Measurements from ENCODE around the gene GOLGA8T.
"Not testable (repeated sequence)": the region's sequence is repeated elsewhere in the genome, so short reads cannot be mapped to it uniquely, and the experiment has no call there.

The GOLGA8T gene

GRCh38 chr15:30134751-30135150, at the start of gene GOLGA8T:
Gene GOLGA8T, plus strand, starts transcription at chr15:30135051. Its CDS starts 98 bp downstream, at chr15:30135149.
- not testable (repeated sequence) for DNase-seq

GRCh38 chr15:30097827-30098226, 37.0 kb upstream of the GOLGA8T start:
- not testable (repeated sequence) for DNase-seq

DNA sequence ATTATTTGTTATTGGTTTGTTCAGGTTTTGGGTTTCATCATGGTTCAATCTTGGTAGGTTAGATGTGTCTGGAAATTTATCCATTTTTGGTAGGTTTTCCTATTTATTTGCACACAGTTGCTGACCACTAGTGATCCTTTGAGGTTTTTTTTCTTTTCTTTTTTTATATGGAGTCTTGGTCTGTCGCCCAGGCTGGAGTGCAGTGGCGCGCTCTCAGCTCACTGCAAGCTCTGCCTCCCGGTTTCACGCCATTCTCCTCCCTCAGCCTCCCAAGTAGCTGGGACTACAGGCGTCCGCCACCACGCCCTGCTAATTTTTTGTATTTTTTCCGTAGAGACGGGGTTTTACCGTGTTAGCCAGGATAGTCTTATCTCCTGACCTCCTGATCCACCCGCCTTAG, 32.0 kb upstream of the GOLGA8T start:
- DNase-seq: not testable (repeated sequence)

DNA sequence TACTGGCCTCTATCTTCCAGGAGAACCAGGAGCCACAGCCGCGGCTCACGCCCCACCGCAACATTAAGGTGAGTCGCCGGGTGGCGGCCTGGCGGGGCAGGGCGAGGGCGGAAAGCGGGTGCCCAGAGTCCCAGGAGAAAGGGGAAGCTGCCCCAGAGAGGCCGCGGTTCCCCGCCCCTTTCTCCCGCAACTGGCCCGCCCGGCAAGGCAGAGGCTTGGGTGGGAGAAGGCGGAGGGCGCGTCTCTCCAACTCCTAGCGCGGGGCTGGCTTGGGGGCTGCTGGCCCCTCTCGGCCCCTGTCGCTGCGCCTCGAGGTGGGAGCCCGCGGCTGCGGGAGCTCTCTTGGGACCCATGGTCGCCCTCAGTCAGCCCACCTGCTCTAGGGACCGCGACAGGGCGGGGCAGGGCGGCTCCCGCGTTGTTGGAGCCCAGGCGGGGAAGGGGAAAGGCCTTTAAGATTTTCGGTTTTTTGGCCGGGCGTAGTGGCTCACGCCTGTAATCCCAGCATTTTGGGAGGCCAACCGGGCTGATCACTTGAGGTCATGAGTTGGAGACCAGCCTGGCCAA, 30.8 kb upstream of the GOLGA8T start:
- DNase-seq: not testable (repeated sequence)

DNA sequence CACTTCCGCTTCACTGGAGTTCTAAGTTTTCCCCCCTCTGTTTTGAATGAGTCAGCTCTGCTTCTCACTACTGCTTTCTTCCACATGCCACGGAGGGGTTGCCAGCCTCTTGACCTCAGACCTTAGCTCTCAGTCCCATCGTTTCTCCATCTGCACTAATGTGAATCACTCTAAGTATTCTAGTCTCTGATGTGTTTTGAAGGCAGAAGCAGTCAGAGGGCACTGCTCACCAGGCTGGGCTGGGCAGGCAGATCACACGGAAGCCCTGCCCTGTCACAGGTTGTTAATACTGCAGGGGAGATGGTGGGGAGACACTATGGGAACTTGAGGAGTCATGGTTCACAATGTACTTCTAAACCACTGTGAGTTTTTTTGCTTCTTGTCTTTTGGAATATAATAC, 24.3 kb upstream of the GOLGA8T start:
- not testable (repeated sequence) for DNase-seq

DNA sequence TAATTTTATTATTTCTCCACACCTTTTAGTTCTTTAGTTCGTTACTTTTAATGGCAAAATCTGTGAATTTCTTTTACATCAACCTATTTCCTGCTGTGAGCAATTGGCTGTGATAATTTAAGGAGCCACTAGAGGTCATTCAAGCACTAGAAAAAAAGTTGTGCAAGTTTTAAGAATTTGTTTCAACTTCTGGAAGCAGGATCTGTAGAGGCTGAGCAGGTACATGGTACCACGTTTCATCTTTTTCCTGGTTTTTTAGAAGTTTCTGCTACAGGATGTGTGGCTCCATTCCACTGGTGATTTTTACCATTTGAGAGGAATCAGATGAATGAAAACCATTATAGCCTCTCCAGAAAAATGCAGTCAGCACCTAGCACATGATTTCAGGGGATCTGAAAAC, 4.8 kb upstream of the GOLGA8T start:
- not testable (repeated sequence) for DNase-seq

GRCh38 chr15:30143246-30143645, 8.4 kb downstream of the GOLGA8T start:
- not testable (repeated sequence) for DNase-seq

DNA sequence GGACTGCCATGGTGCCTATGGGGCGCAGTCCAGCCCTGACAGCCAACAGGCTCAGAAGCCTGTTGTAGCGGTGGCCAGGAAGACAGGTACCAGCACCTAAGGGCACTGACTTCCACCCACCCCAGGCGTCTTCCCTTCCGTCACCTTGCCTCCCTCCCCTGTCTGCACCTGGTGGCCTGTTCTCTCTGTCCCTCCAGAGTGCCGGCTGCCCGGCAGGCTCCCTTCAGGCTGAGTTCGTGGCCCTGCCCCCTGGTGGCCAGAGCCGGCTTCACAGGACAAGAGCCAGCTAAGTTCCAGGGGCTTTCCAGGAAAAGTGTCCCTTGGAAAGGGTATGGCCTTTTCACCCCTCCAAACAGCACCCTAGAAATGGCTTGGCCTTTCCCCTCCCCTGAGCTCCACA, 15.0 kb downstream of the GOLGA8T start:
- DNase-seq: not testable (repeated sequence)

GRCh38 chr15:30162479-30163357, 27.9 kb downstream of the GOLGA8T start:
- not testable (repeated sequence) for DNase-seq

GRCh38 chr15:30163759-30164158, 28.9 kb downstream of the GOLGA8T start:
- not testable (repeated sequence) for DNase-seq

- DNase-seq: not testable (repeated sequence)
These were observed 29.4 kb downstream of the GOLGA8T start for GRCh38 chr15:30164257-30164656.

- DNase-seq: not testable (repeated sequence)
These were observed 32.6 kb downstream of the GOLGA8T start for GRCh38 chr15:30167403-30167802.

GRCh38 chr15:30167886-30168285, 33.0 kb downstream of the GOLGA8T start:
- not testable (repeated sequence) for DNase-seq

GRCh38 chr15:30171452-30171851, 36.6 kb downstream of the GOLGA8T start:
- not testable (repeated sequence) for DNase-seq

DNA sequence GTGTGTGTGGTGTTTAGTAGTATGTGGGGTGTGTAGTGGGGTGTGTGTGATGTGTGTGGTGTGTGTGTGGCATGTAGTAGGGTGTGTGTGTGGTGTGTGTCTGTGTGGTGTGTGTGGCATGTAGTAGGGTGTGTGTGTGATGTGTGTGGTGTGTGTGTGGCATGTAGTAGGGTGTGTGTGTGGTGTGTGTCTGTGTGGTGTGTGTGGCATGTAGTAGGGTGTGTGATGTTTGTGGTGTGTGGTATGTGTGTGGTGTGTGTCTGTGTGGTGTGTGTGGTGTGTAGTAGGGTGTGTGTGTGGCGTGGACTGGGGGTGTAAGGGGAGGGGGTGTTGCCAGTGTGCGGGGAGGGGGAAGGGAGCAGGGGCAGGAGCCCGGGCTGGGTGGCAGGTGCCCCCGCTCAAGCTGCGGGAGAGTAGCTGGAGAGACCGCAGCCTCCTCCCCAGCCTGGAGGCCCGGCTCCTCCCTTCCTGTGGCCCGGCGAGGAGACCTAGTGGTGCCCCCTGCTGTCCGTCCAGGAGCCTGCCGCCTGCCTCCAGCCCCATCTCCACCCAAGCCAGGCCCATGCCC, 38.3 kb downstream of the GOLGA8T start:
- not testable (repeated sequence) for DNase-seq

- not testable (repeated sequence) for DNase-seq
These were observed 40.4 kb downstream of the GOLGA8T start for GRCh38 chr15:30175291-30175690.

DNA sequence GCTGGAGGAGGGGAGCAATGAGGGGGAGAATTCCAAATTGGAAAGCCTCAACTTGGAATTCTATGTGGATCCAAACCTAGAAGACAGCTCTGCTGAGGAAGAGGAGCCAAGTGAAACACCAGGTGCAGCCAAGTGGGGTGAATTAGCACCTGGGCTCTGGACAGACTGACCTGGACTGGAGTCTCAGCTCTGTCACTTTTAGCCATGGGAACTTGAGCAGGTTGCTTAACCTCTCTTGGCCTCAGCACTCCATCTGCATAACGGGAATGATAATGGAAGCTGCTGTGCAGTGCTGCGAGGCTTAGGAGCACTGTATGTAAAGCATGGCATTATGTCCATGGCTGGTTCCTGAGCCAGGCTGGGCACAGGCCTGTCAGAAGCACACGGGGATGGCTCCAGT, 41.8 kb downstream of the GOLGA8T start:
- not testable (repeated sequence) for DNase-seq

GRCh38 chr15:30179814-30180213, 45.0 kb downstream of the GOLGA8T start:
- not testable (repeated sequence) for DNase-seq

DNA sequence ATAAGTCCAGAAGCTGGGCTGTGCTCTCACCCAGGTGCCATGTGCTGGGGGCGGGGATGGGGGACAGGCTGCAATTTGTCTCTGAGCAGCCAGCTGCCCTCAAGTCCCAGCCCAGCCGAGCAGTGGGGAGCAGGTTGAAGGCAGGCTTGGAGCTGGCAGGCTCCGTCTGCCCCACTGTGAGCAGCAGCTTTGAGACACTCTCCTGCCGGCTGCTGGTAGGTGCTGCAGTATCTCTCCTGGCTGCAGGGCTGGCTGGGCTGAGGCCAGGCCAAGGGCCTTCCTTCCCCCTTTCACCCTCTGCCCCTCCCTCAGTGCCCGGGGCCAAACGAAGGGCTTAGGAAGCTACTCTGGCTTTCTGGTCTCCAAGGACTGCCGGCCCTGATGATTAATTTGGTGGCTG, 50.6 kb downstream of the GOLGA8T start:
- DNase-seq: not testable (repeated sequence)

GRCh38 chr15:30187429-30187828, 52.6 kb downstream of the GOLGA8T start:
- DNase-seq: not testable (repeated sequence)

- DNase-seq: not testable (repeated sequence)
These were observed 54.9 kb downstream of the GOLGA8T start for GRCh38 chr15:30189754-30190153.

- not testable (repeated sequence) for DNase-seq
These were observed 56.3 kb downstream of the GOLGA8T start for GRCh38 chr15:30191143-30191542.

- not testable (repeated sequence) for DNase-seq
These were observed 56.8 kb downstream of the GOLGA8T start for GRCh38 chr15:30191639-30192038.

Data from DMS153 (cell line).